ENCODE measurements around the gene SERPINB11.
A peak's percentile ranks its signal among the peaks of the same experiment; 100 is the strongest.
"Not testable (repeated sequence)": the region's sequence is repeated elsewhere in the genome, so short reads cannot be mapped to it uniquely, and the experiment has no call there.

Gene SERPINB11

GRCh38 chr18:63702660-63703059 lies at the start of gene SERPINB11:
Gene SERPINB11, plus strand, starts transcription at chr18:63702960. Its CDS starts 7,234 bp downstream, at chr18:63710194.
- H3K4me3 ChIP-seq (ENCODE audit: control insufficient read depth, low read depth, low read length), result no peak within 1 kb of the TSS
- TF ChIP-seq CTCF (conservative IDR thresholded peaks at IDR 0.05; ENCODE audit: control insufficient read depth, insufficient read depth, low read depth, low read length), result no peak
- DNase-seq (ENCODE audit: low read depth), result no peak

GRCh38 chr18:63658920-63659319 lies 43.8 kb upstream of the SERPINB11 start:
- H3K4me3 ChIP-seq (ENCODE audit: control insufficient read depth, low read depth, low read length), result not testable (repeated sequence)
- DNase-seq (ENCODE audit: low read depth), result peak; percentile 58

GRCh38 chr18:63661750-63662149 lies 41.0 kb upstream of the SERPINB11 start, which contains the start of gene SERPINB3:
Gene SERPINB3, minus strand, starts transcription at chr18:63661893. Its CDS starts 677 bp downstream, at chr18:63661216.
- not testable (repeated sequence) for DNase-seq (ENCODE audit: low read depth); H3K4me3 ChIP-seq (ENCODE audit: control insufficient read depth, low read depth, low read length)

GRCh38 chr18:63664571-63664970 lies 38.2 kb upstream of the SERPINB11 start:
- no peak overlapping the region for H3K4me3 ChIP-seq (ENCODE audit: control insufficient read depth, low read depth, low read length)
- no peak for TF ChIP-seq CTCF (conservative IDR thresholded peaks at IDR 0.05; ENCODE audit: control insufficient read depth, insufficient read depth, low read depth, low read length)
- no peak for DNase-seq (ENCODE audit: low read depth)

GRCh38 chr18:63676526-63677323 lies 26.0 kb upstream of the SERPINB11 start:
- peak; percentile 12 for DNase-seq (ENCODE audit: low read depth)

GRCh38 chr18:63677500-63678225 lies 25.1 kb upstream of the SERPINB11 start:
- TF ChIP-seq CTCF (conservative IDR thresholded peaks at IDR 0.05; ENCODE audit: control insufficient read depth, insufficient read depth, low read depth, low read length), result no peak
- H3K4me3 ChIP-seq (ENCODE audit: control insufficient read depth, low read depth, low read length), result no peak overlapping the region
- peak; percentile 82 for DNase-seq (ENCODE audit: low read depth)

More at GRCh38 chr18:63676526-63677323, 26.0 kb upstream of the SERPINB11 start:
- no peak overlapping the region for H3K4me3 ChIP-seq (ENCODE audit: control insufficient read depth, low read depth, low read length)
- peak; percentile 31 for TF ChIP-seq CTCF (conservative IDR thresholded peaks at IDR 0.05; ENCODE audit: control insufficient read depth, insufficient read depth, low read depth, low read length)

- TF ChIP-seq CTCF (conservative IDR thresholded peaks at IDR 0.05; ENCODE audit: control insufficient read depth, insufficient read depth, low read depth, low read length), result no peak
- no peak overlapping the region for H3K4me3 ChIP-seq (ENCODE audit: control insufficient read depth, low read depth, low read length)
- DNase-seq (ENCODE audit: low read depth), result peak; percentile 11
These were observed 22.7 kb upstream of the SERPINB11 start for GRCh38 chr18:63679820-63680606.

Data from fibroblast of mammary gland (primary cell).